PFSK-1 (cell line): Measurements from ENCODE around the gene LCK.

Experiments
- FOXP2 ChIP-seq: optimal IDR thresholded peaks from 2 replicates; pipeline ENCODE3; 2011; ENCODE audit warnings: borderline replicate concordance, control low read depth, inconsistent platforms; ENCODE audit not compliant: insufficient read depth; ENCODE audit errors: extremely low read length, extremely low read depth
- POLR2AphosphoS5 ChIP-seq: IDR thresholded peaks from 2 replicates; pipeline ENCODE4 v1.6.1; 2012; ENCODE audit warnings: low read depth, mild to moderate bottlenecking, control low read depth, low read length, moderate library complexity
- SIN3A ChIP-seq: IDR thresholded peaks from 2 replicates; pipeline ENCODE4 v1.6.1; 2012; ENCODE audit warnings: mild to moderate bottlenecking, low read length, moderate library complexity, borderline replicate concordance; ENCODE audit not compliant: insufficient read depth
- TAF1 ChIP-seq: IDR thresholded peaks from 2 replicates; pipeline ENCODE4 v1.6.1; 2012; ENCODE audit warnings: low read length, control low read depth, borderline replicate concordance; ENCODE audit not compliant: insufficient read depth
- TF ChIP-seq, protein P1 (sequence below), 2 experiments: IDR thresholded peaks; 2 replicates each; pipeline versions ENCODE4 v1.6.1 to v1.8.0; 2011 to 2012; ENCODE audit warnings: low read depth in 2 of 2, low read length in 2 of 2, control low read depth in 1 of 2, inconsistent platforms in 1 of 2, mild to moderate bottlenecking in 1 of 2, moderate library complexity in 1 of 2; ENCODE audit not compliant: insufficient read depth in 1 of 2

DNA sequence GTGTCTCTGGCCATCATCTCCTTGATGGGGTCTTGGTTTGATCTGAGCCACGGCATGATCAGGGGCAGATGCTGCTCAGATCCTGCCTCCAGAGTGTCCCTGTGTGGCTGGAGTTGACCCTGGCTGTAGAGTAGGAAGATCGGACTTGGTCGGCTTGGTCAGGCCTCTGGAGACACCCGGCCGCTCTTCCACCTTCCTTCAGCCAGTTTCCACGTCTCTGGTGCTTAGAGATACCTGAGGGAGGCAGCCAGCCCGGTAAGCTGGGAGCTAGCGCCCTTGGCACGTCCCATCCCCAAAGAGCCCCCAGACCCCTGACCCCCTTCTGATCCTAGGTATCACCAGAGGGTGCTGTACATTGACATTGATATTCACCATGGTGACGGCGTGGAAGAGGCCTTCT is 76.1 kb downstream of the LCK start:
- TF ChIP-seq POLR2AphosphoS5 (no peak), SIN3A (no peak), TAF1 (no peak), FOXP2 (no peak)
- TF ChIP-seq, protein P1, sequence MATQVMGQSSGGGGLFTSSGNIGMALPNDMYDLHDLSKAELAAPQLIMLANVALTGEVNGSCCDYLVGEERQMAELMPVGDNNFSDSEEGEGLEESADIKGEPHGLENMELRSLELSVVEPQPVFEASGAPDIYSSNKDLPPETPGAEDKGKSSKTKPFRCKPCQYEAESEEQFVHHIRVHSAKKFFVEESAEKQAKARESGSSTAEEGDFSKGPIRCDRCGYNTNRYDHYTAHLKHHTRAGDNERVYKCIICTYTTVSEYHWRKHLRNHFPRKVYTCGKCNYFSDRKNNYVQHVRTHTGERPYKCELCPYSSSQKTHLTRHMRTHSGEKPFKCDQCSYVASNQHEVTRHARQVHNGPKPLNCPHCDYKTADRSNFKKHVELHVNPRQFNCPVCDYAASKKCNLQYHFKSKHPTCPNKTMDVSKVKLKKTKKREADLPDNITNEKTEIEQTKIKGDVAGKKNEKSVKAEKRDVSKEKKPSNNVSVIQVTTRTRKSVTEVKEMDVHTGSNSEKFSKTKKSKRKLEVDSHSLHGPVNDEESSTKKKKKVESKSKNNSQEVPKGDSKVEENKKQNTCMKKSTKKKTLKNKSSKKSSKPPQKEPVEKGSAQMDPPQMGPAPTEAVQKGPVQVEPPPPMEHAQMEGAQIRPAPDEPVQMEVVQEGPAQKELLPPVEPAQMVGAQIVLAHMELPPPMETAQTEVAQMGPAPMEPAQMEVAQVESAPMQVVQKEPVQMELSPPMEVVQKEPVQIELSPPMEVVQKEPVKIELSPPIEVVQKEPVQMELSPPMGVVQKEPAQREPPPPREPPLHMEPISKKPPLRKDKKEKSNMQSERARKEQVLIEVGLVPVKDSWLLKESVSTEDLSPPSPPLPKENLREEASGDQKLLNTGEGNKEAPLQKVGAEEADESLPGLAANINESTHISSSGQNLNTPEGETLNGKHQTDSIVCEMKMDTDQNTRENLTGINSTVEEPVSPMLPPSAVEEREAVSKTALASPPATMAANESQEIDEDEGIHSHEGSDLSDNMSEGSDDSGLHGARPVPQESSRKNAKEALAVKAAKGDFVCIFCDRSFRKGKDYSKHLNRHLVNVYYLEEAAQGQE (IDR thresholded peaks at IDR 0.05; ENCODE audit: insufficient read depth in 1 of 2, low read depth in 2 of 2, low read length in 2 of 2) = no peak
